ENCODE results near the gene STXBP4. TPM values are rescaled to one million over a fixed set of nuclear protein-coding genes. Genes with fewer than 3 reads are reported as not detected.

The STXBP4 gene
- total RNA-seq, 1 experiment from 2014 or later: 12.0 TPM

GRCh38 chr17:54983260-54983659 is 14.7 kb downstream of the STXBP4 start (continued):
- TF ChIP-seq ZBTB21 (CRISPR knock-in tag; IDR thresholded peaks at IDR 0.05; ENCODE audit: borderline replicate concordance) (no peak), IRF1 (CRISPR knock-in tag; IDR thresholded peaks at IDR 0.05) (no peak), CREM (CRISPR knock-in tag; IDR thresholded peaks at IDR 0.05) (no peak), TEAD4 (CRISPR knock-in tag; IDR thresholded peaks at IDR 0.05) (no peak), JUN (CRISPR knock-in tag; IDR thresholded peaks at IDR 0.05) (no peak), E2F5 (CRISPR knock-in tag; IDR thresholded peaks at IDR 0.05) (no peak)

GRCh38 chr17:54985476-54985875 is 16.9 kb downstream of the STXBP4 start:
- H3K36me3 Mint-ChIP-seq: peaks cover 7% of the 10 kb centered on the region

GRCh38 chr17:54990118-54990517 is 21.6 kb downstream of the STXBP4 start:
- POLR2A ChIA-PET: no interaction called here
- 0 out of 2 replicates have a peak, but pooled peaks cover 2% of the 10 kb centered on the region for H3K4me1 Mint-ChIP-seq
- no peak overlapping the region for H3K27ac Mint-ChIP-seq
- no peak for ATAC-seq
- DNase-seq (ENCODE audit: low spot score): peak; percentile 15
- H3K9me3 Mint-ChIP-seq: no peaks in the 10 kb centered on the region
- CTCF ChIA-PET: no interaction called here
- no peaks in the 10 kb centered on the region for H3K36me3 Mint-ChIP-seq
- no peak overlapping the region for H3K4me3 Mint-ChIP-seq
- no peaks in the 10 kb centered on the region for H3K27me3 Mint-ChIP-seq (ENCODE audit: low read depth)
- TF ChIP-seq PREB (CRISPR knock-in tag; IDR thresholded peaks at IDR 0.05; ENCODE audit: borderline replicate concordance) (no peak), HMGXB4 (CRISPR knock-in tag; IDR thresholded peaks at IDR 0.05) (no peak), NFE2L1 (CRISPR knock-in tag; IDR thresholded peaks at IDR 0.05) (no peak), HMGA2 (CRISPR knock-in tag; IDR thresholded peaks at IDR 0.05) (no peak), GABPB1 (CRISPR knock-in tag; IDR thresholded peaks at IDR 0.05) (no peak), ZNF396 (CRISPR knock-in tag; IDR thresholded peaks at IDR 0.05; ENCODE audit: borderline replicate concordance) (no peak)

More at GRCh38 chr17:54985476-54985875, 16.9 kb downstream of the STXBP4 start:
- TF ChIP-seq SOX15 (CRISPR knock-in tag; IDR thresholded peaks at IDR 0.05) (no peak), STAT6 (CRISPR knock-in tag; conservative IDR thresholded peaks at IDR 0.05; ENCODE audit: low read depth) (no peak), ZNF121 (CRISPR knock-in tag; IDR thresholded peaks at IDR 0.05) (no peak), ZNF512 (CRISPR knock-in tag; IDR thresholded peaks at IDR 0.05; ENCODE audit: borderline replicate concordance) (no peak), IRF2 (CRISPR knock-in tag; IDR thresholded peaks at IDR 0.05; ENCODE audit: borderline replicate concordance, low read depth) (no peak), CREB1 (CRISPR knock-in tag; IDR thresholded peaks at IDR 0.05) (no peak), PREB (CRISPR knock-in tag; IDR thresholded peaks at IDR 0.05; ENCODE audit: borderline replicate concordance) (no peak)
- POLR2A ChIA-PET: no interaction called here
- H3K27ac Mint-ChIP-seq: no peak overlapping the region
- CTCF ChIA-PET: no interaction called here
- no peak overlapping the region for H3K4me3 Mint-ChIP-seq
- ATAC-seq (no peak), DNase-seq (ENCODE audit: low spot score) (no peak)
- H3K27me3 Mint-ChIP-seq (ENCODE audit: low read depth): no peaks in the 10 kb centered on the region
- H3K4me1 Mint-ChIP-seq: 0 out of 2 replicates have a peak, but pooled peaks cover 2% of the 10 kb centered on the region
- peaks cover 7% of the 10 kb centered on the region for H3K9me3 Mint-ChIP-seq

Measured in WTC11 (cell line).